OCI-LY1 (cell line): ENCODE results near the gene SLAIN2.

Experiments used
- H2AFZ ChIP-seq: fragments of 200-600 bp; sonication (generic), shearing (Covaris generic); 2 replicates; pipeline ENCODE4 v1.6.0; 2014; ENCODE audit warnings: antibody characterized with exemption, mild to moderate bottlenecking, low read length
- H3F3A ChIP-seq: fragments of 200-600 bp; sonication (generic), shearing (Covaris generic); 2 replicates; pipeline ENCODE4 v1.6.0; 2014; ENCODE audit warnings: mild to moderate bottlenecking, antibody characterized with exemption, low read length, moderate library complexity; ENCODE audit not compliant: insufficient read depth
- H3K27ac ChIP-seq: fragments of 200-600 bp; sonication (generic); 2 replicates; pipeline ENCODE4 v1.5.1; 2014; ENCODE audit warnings: low read length, mixed run types, mild to moderate bottlenecking, low read depth; ENCODE audit not compliant: poor library complexity, severe bottlenecking
- H3K27me3 ChIP-seq: fragments of 200-600 bp; sonication (generic); 2 replicates; pipeline ENCODE4 v1.6.0; 2014; ENCODE audit warnings: antibody characterized with exemption, mild to moderate bottlenecking, low read length, moderate library complexity; ENCODE audit not compliant: insufficient read depth
- H3K36me3 ChIP-seq: fragments of 200-600 bp; sonication (generic); 2 replicates; pipeline ENCODE4 v1.6.1; 2014; ENCODE audit warnings: mild to moderate bottlenecking, antibody characterized with exemption, low read length, moderate library complexity, mixed read lengths; ENCODE audit not compliant: insufficient read depth
- H3K4me1 ChIP-seq: fragments of 200-600 bp; sonication (generic); 2 replicates; pipeline ENCODE4 v1.5.1; 2014; ENCODE audit warnings: mild to moderate bottlenecking, low read length, moderate library complexity; ENCODE audit not compliant: insufficient read depth, severe bottlenecking
- H3K4me2 ChIP-seq: fragments of 200-600 bp; sonication (generic), shearing (Covaris generic); 2 replicates; pipeline ENCODE4 v1.6.1; 2014; ENCODE audit warnings: low read length
- H3K4me3 ChIP-seq: fragments of 200-600 bp; sonication (generic); 2 replicates; pipeline ENCODE4 v1.5.1; 2014; ENCODE audit warnings: low read length, low read depth, mild to moderate bottlenecking, mixed read lengths; ENCODE audit not compliant: poor library complexity, severe bottlenecking
- H3K79me2 ChIP-seq: fragments of 200-600 bp; shearing (Covaris generic); 2 replicates; pipeline ENCODE4 v1.6.1; 2016; ENCODE audit warnings: mixed run types, low read length, mixed read lengths; ENCODE audit not compliant: insufficient read depth
- H3K9ac ChIP-seq: fragments of 200-600 bp; sonication (generic), shearing (Covaris generic); 2 replicates; pipeline ENCODE4 v1.6.1; 2014; ENCODE audit warnings: mild to moderate bottlenecking, low read length, mixed read lengths
- H3K9me2 ChIP-seq: fragments of 200-600 bp; sonication (generic), shearing (Covaris generic); 2 replicates; pipeline ENCODE4 v1.6.1; 2014; ENCODE audit warnings: low read depth, mild to moderate bottlenecking, low read length, mixed read lengths
- H3K9me3 ChIP-seq: fragments of 200-600 bp; shearing (Covaris generic); 2 replicates; pipeline ENCODE4 v1.6.1; 2014; ENCODE audit warnings: low read length, mixed read lengths
- H4K20me1 ChIP-seq: fragments of 200-600 bp; sonication (generic), shearing (Covaris generic); 2 replicates; pipeline ENCODE4 v1.6.0; 2016; ENCODE audit warnings: mild to moderate bottlenecking, low read length; ENCODE audit not compliant: insufficient read depth
- EZH2 ChIP-seq: fragments of 200-600 bp; sonication (generic), shearing (Covaris generic); IDR thresholded peaks from 2 replicates; pipeline ENCODE4 v1.8.0; 2017; ENCODE audit warnings: borderline replicate concordance, mixed run types, mild to moderate bottlenecking, antibody characterized with exemption, low read length, moderate library complexity, mixed read lengths
- TF ChIP-seq, protein P1 (sequence below): fragments of 200-600 bp; sonication (generic), shearing (Covaris generic); IDR thresholded peaks from 2 replicates; pipeline ENCODE4 v1.5.1; 2017; ENCODE audit warnings: mild to moderate bottlenecking, antibody characterized with exemption, low read length, moderate library complexity, mixed read lengths

SLAIN2 gene

DNA sequence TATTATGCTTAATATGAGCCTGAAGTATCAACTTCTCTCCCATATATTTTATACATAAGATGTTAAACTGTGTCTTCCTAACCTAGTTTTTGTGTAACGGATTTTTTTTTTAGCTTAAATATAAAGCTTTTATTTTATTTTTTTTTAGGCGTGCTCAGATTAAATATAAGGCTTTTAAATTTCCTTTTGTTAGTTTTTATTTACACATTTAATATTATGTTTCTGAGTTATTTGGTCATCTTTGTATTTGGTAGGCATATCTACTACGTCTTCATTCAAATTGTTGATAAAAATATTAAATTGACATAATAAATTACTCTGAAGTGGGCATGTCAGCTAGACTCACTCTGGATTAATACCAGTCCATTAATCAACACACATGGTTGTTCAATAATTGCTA lies 4.2 kb downstream of the SLAIN2 start:
- peaks cover 2% of the 10 kb centered on the region; the same call in 1 of the 2 replicates for H4K20me1 ChIP-seq
- no peaks in the 10 kb centered on the region for H3K9me2 ChIP-seq

DNA sequence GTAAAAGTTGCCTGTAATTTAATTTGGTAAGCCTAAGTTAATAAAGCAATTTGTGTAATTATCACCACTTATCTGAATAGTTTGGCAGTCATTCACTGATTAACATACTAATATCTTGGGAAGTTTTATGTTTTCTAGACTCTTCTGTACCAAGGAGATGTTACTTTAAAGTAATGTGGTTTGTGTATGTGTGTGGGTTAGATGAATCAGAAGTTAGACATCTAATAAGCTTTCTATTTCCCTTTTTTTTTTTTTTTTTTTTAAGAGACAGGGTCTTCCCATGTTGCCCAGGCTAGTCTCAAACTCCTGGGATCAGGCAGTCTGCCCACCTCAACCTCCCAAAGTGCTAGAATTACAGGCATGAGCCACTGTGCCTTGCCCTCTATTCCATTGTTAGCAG lies 5.3 kb downstream of the SLAIN2 start:
- Histone ChIP-seq H3K36me3 (no peaks in the 10 kb centered on the region), H3K4me3 (no peak overlapping the region), H3K27ac (no peak overlapping the region), H2AFZ (no peak overlapping the region), H3K4me1 (peaks cover 24% of the 10 kb centered on the region), H3K9me3 (no peaks in the 10 kb centered on the region), H3K4me2 (no peak overlapping the region), H3K9ac (no peak overlapping the region), H3F3A (no peaks in the 10 kb centered on the region), H3K27me3 (no peaks in the 10 kb centered on the region), H4K20me1 (peaks cover 2% of the 10 kb centered on the region; the same call in 1 of the 2 replicates), H3K9me2 (no peaks in the 10 kb centered on the region), H3K79me2 (peaks cover 63% of the 10 kb centered on the region)
- TF ChIP-seq EZH2, result no peak
- TF ChIP-seq, protein P1, sequence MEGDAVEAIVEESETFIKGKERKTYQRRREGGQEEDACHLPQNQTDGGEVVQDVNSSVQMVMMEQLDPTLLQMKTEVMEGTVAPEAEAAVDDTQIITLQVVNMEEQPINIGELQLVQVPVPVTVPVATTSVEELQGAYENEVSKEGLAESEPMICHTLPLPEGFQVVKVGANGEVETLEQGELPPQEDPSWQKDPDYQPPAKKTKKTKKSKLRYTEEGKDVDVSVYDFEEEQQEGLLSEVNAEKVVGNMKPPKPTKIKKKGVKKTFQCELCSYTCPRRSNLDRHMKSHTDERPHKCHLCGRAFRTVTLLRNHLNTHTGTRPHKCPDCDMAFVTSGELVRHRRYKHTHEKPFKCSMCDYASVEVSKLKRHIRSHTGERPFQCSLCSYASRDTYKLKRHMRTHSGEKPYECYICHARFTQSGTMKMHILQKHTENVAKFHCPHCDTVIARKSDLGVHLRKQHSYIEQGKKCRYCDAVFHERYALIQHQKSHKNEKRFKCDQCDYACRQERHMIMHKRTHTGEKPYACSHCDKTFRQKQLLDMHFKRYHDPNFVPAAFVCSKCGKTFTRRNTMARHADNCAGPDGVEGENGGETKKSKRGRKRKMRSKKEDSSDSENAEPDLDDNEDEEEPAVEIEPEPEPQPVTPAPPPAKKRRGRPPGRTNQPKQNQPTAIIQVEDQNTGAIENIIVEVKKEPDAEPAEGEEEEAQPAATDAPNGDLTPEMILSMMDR, result no peak

More for the DNA sequence above, 4.2 kb downstream of the SLAIN2 start:
- Histone ChIP-seq H3K4me3 (no peak overlapping the region), H3K4me1 (peaks cover 26% of the 10 kb centered on the region), H3K27ac (no peak overlapping the region), H2AFZ (no peak overlapping the region), H3K36me3 (no peaks in the 10 kb centered on the region), H3K9ac (no peak overlapping the region), H3K9me3 (no peaks in the 10 kb centered on the region), H3K4me2 (no peak overlapping the region), H3F3A (no peaks in the 10 kb centered on the region), H3K27me3 (no peaks in the 10 kb centered on the region), H3K79me2 (peaks cover 57% of the 10 kb centered on the region)
- TF ChIP-seq, protein P1, result no peak
- no peak for TF ChIP-seq EZH2

DNA sequence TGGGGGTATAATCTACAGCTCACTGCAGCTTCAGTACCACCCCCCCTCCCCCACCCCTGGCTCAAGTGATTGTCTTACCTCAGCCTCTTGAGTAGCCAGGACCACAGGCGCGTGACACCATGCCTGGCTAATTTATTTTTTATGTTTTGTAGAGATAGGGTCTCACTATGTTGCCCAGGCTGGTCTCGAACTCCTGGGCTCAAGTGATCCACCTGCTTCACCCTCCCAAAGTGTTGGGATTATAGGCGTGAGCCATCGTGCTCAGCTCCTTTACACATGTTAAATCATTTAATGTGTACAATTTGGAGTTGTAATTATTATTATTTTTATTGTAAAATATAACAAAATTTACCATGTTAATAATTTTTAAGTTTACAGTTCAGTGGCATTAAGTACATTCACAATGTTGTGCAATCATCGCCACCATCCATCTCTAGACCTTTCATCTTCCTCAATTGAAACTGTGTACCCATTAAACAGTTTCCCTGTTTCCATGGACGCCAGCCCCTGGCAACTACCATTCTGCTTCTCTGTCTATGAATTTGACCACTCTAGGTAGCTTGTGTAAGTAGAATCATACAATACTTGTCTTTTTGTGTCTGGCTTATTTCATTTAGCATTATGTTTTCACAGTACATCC lies 6.1 kb downstream of the SLAIN2 start:
- Histone ChIP-seq H3K9ac (no peak overlapping the region), H3K27me3 (no peaks in the 10 kb centered on the region), H3K79me2 (peaks cover 58% of the 10 kb centered on the region), H3K27ac (no peak overlapping the region), H3K4me1 (peaks cover 22% of the 10 kb centered on the region), H4K20me1 (peaks cover 2% of the 10 kb centered on the region; the same call in 1 of the 2 replicates), H3K4me3 (no peak overlapping the region), H3K9me2 (no peaks in the 10 kb centered on the region), H3F3A (no peaks in the 10 kb centered on the region), H3K4me2 (no peak overlapping the region), H3K36me3 (no peaks in the 10 kb centered on the region; the same call in 1 of the 2 replicates), H2AFZ (no peak overlapping the region), H3K9me3 (peaks cover 2% of the 10 kb centered on the region; the same call in 1 of the 2 replicates)
- TF ChIP-seq, protein P1, result no peak
- TF ChIP-seq EZH2, result no peak
